Smooth muscle cell (in vitro differentiated cells): ENCODE results near the gene APOBEC3C. TPM values are rescaled to one million over a fixed set of nuclear protein-coding genes. Genes with fewer than 3 reads are reported as not detected.
"Not testable (repeated sequence)": the region's sequence is repeated elsewhere in the genome, so short reads cannot be mapped to it uniquely, and the experiment has no call there.

ENCODE experiments used
- DNase-seq: peaks from one replicate; lab custom pipeline; 2025; ENCODE audit not compliant: unreplicated experiment; lab: John Stamatoyannopoulos, UW
- H2AFZ ChIP-seq: fragments of 200-600 bp; sonication (generic); 2 replicates; pipeline ENCODE4 v1.6.0; 2016; ENCODE audit warnings: antibody characterized with exemption, low read depth, mild to moderate bottlenecking
- H3F3A ChIP-seq: fragments of 200-600 bp; sonication (generic); 2 replicates; pipeline ENCODE4 v1.6.0; 2017; ENCODE audit warnings: antibody characterized with exemption, low read depth
- H3K27ac ChIP-seq: fragments of 200-600 bp; sonication (generic); 2 replicates; pipeline ENCODE4 v1.5.1; 2016; ENCODE audit warnings: low read depth, mild to moderate bottlenecking
- H3K27me3 ChIP-seq: fragments of 200-600 bp; sonication (generic); 2 replicates; pipeline ENCODE4 v1.6.1; 2016; ENCODE audit warnings: low read depth, mild to moderate bottlenecking
- H3K36me3 ChIP-seq: fragments of 200-600 bp; sonication (generic); 2 replicates; pipeline ENCODE4 v1.5.1; 2016; ENCODE audit warnings: low read depth
- H3K4me1 ChIP-seq: fragments of 200-600 bp; sonication (generic); 2 replicates; pipeline ENCODE4 v1.5.1; 2016; ENCODE audit warnings: low read depth
- H3K4me2 ChIP-seq: fragments of 200-600 bp; sonication (generic); 2 replicates; pipeline ENCODE4 v1.6.0; 2016; ENCODE audit warnings: mild to moderate bottlenecking
- H3K4me3 ChIP-seq: fragments of 200-600 bp; sonication (generic); 2 replicates; pipeline ENCODE4 v1.5.1; 2016; ENCODE audit warnings: mild to moderate bottlenecking
- H3K79me2 ChIP-seq: fragments of 200-600 bp; sonication (generic); 2 replicates; pipeline ENCODE4 v1.6.0; 2016; ENCODE audit warnings: low read depth, mild to moderate bottlenecking
- H3K9ac ChIP-seq: fragments of 200-600 bp; sonication (generic); 2 replicates; pipeline ENCODE4 v1.6.0; 2016; ENCODE audit warnings: low read depth
- H3K9me3 ChIP-seq: fragments of 200-600 bp; sonication (generic); replicated peaks from 2 replicates; pipeline ENCODE4 v1.5.1; 2016; ENCODE audit warnings: low read depth
- H4K20me1 ChIP-seq: fragments of 200-600 bp; sonication (generic); 2 replicates; pipeline ENCODE4 v1.6.0; 2016; ENCODE audit warnings: low read depth
- CTCF ChIP-seq: fragments of 200-600 bp; sonication (generic); IDR thresholded peaks from 2 replicates; pipeline ENCODE4 v1.5.1; 2017; ENCODE audit warnings: borderline replicate concordance, mild to moderate bottlenecking, antibody characterized with exemption; ENCODE audit not compliant: insufficient read depth, poor library complexity, severe bottlenecking
- WGBS: methylation state at CpG from one replicate; pipeline ENCODE4 v1.1.7; 2016; ENCODE audit warnings: low lambda C conversion rate; 5-methylcytosine and 5-hydroxymethylcytosine counted together
- polyA plus RNA-seq: library from polyadenylated mRNA; unstranded; fragments of >200 nt; fragmentation: Nextera tagmentation; extraction: Ambion mirVana; gene quantifications from 2 replicates; pipeline ENCODE4 v1.2.1, GENCODE V29; 2016
- total RNA-seq: library from RNA; depleted of rRNA; stranded (reverse); fragments of >200 nt; gene quantifications from 2 replicates; pipeline ENCODE4 v1.2.3, GENCODE V29; 2014

APOBEC3C gene
- total and polyA plus RNA-seq, 2 experiments from 2014 or later, result 5.3 to 38.0 TPM

- Histone ChIP-seq H3K79me2 (peaks cover 8% of the 10 kb centered on the region), H3K9ac (no peak overlapping the region), H3K27ac (no peak overlapping the region), H3K4me3 (no peak overlapping the region), H3K9me3 (no peaks in the 10 kb centered on the region), H3F3A (no peaks in the 10 kb centered on the region), H2AFZ (no peak overlapping the region), H3K4me2 (peak overlapping the region; percentile 91), H3K36me3 (no peaks in the 10 kb centered on the region), H4K20me1 (no peaks in the 10 kb centered on the region), H3K4me1 (peaks cover 6% of the 10 kb centered on the region), H3K27me3 (no peaks in the 10 kb centered on the region)
- no peak for DNase-seq
- WGBS, result 88% methylated on average over 19 of the region's 19 CpGs
- no peak for TF ChIP-seq CTCF
Measured at GRCh38 chr22:39039306-39040126, 25.5 kb downstream of the APOBEC3C start.

GRCh38 chr22:39040155-39040537 is 26.1 kb downstream of the APOBEC3C start:
- Histone ChIP-seq H3K4me3 (peak overlapping the region; percentile 60), H3K4me2 (peak overlapping the region; percentile 91)
- H3K9me3 ChIP-seq, H4K20me1 ChIP-seq, H3K4me1 ChIP-seq, H3K79me2 ChIP-seq, DNase-seq, H3K36me3 ChIP-seq, H3K9ac ChIP-seq, H3K27me3 ChIP-seq, H2AFZ ChIP-seq, H3F3A ChIP-seq, H3K27ac ChIP-seq: not testable (repeated sequence)
- WGBS, result 38% methylated on average over 5 of the region's 14 CpGs

- H2AFZ ChIP-seq, result peak within 1 kb of the TSS; percentile 84
- peak within 1 kb of the TSS; percentile 65 for H3K27ac ChIP-seq
- not testable (repeated sequence) for H3F3A ChIP-seq, H3K9me3 ChIP-seq, H3K4me1 ChIP-seq, H3K36me3 ChIP-seq, H3K27me3 ChIP-seq, H4K20me1 ChIP-seq, H3K79me2 ChIP-seq, DNase-seq
- peak within 1 kb of the TSS; percentile 60 for H3K4me3 ChIP-seq
- peak within 1 kb of the TSS; percentile 50 for H3K9ac ChIP-seq
- peak within 1 kb of the TSS; percentile 91 for H3K4me2 ChIP-seq
- WGBS, result 3% methylated on average over 18 of the region's 21 CpGs
Measured at GRCh38 chr22:39040538-39041296, 26.7 kb downstream of the APOBEC3C start, which contains the start of gene APOBEC3F. TSS of gene APOBEC3F (plus strand) at chr22:39040864. CDS start at chr22:39040961, 97 bp downstream.

- H3K36me3 ChIP-seq, result no peaks in the 10 kb centered on the region
Measured at GRCh38 chr22:39041908-39042307, 27.9 kb downstream of the APOBEC3C start.

GRCh38 chr22:39043063-39043462 is 29.0 kb downstream of the APOBEC3C start:
- H3K4me3 ChIP-seq, DNase-seq, H3K4me1 ChIP-seq, H3K9me3 ChIP-seq, H3K27ac ChIP-seq, H3K36me3 ChIP-seq, H2AFZ ChIP-seq, H4K20me1 ChIP-seq, H3K4me2 ChIP-seq, H3K9ac ChIP-seq, H3K27me3 ChIP-seq, H3F3A ChIP-seq, H3K79me2 ChIP-seq: not testable (repeated sequence)
- 99% methylated on average over 18 of the region's 18 CpGs for WGBS

More at GRCh38 chr22:39041908-39042307, 27.9 kb downstream of the APOBEC3C start:
- WGBS, result 96% methylated on average over 7 of the region's 7 CpGs
- no peak overlapping the region for H3K27ac ChIP-seq
- no peaks in the 10 kb centered on the region for H3K27me3 ChIP-seq
- H2AFZ ChIP-seq, result no peak overlapping the region
- no peak for DNase-seq
- H4K20me1 ChIP-seq, result no peaks in the 10 kb centered on the region
- peak overlapping the region; percentile 91 for H3K4me2 ChIP-seq
- no peaks in the 10 kb centered on the region for H3K9me3 ChIP-seq
- no peaks in the 10 kb centered on the region for H3F3A ChIP-seq
- TF ChIP-seq CTCF, result no peak
- H3K79me2 ChIP-seq, result peaks cover 8% of the 10 kb centered on the region
- peaks cover 6% of the 10 kb centered on the region for H3K4me1 ChIP-seq
- no peak overlapping the region for H3K4me3 ChIP-seq
- H3K9ac ChIP-seq, result no peak overlapping the region

- H3K4me1 ChIP-seq, H3K27ac ChIP-seq, H3K4me2 ChIP-seq, H4K20me1 ChIP-seq, H2AFZ ChIP-seq, H3K79me2 ChIP-seq, H3K4me3 ChIP-seq, H3K27me3 ChIP-seq, H3K9ac ChIP-seq, H3K9me3 ChIP-seq, H3K36me3 ChIP-seq, H3F3A ChIP-seq, DNase-seq: not testable (repeated sequence)
- WGBS, result 89% methylated on average over 14 of the region's 14 CpGs
Measured at GRCh38 chr22:39045136-39045535, 31.1 kb downstream of the APOBEC3C start.
